HG02678 (cell line): ENCODE results near the gene RPS15.

ENCODE experiments used
- ATAC-seq: cut with Tn5 transposase; IDR thresholded peaks from one replicate; pipeline ENCODE4 v1.9.1; 2021; ENCODE audit warnings: mild to moderate bottlenecking, moderate library complexity; ENCODE audit not compliant: unreplicated experiment

RPS15 gene

GRCh38 chr19:1481224-1481892 is 43.2 kb downstream of the RPS15 start:
- ATAC-seq = no peak

- no peak for ATAC-seq
These were observed 43.7 kb downstream of the RPS15 start for GRCh38 chr19:1481893-1482360.

- no peak for ATAC-seq
These were observed 44.4 kb downstream of the RPS15 start for GRCh38 chr19:1482361-1483130.

- ATAC-seq = no peak
These were observed 45.2 kb downstream of the RPS15 start for GRCh38 chr19:1483131-1483978.

- ATAC-seq = no peak
These were observed 45.8 kb downstream of the RPS15 start for GRCh38 chr19:1483979-1484428.

GRCh38 chr19:1486720-1487575 is 48.8 kb downstream of the RPS15 start:
- no peak for ATAC-seq

GRCh38 chr19:1487576-1488281 is 49.5 kb downstream of the RPS15 start:
- no peak for ATAC-seq

GRCh38 chr19:1488282-1488601 is 50.0 kb downstream of the RPS15 start:
- no peak for ATAC-seq

- no peak for ATAC-seq
These were observed 51.5 kb downstream of the RPS15 start for GRCh38 chr19:1489463-1490310.
